OCI-LY7 (cell line): ENCODE measurements around the gene TTC8. TPM values are rescaled to one million over a fixed set of nuclear protein-coding genes. Genes with fewer than 3 reads are reported as not detected.
A peak's percentile ranks its signal among the peaks of the same experiment; 100 is the strongest.

Experiments used
- BruUV-seq: library from RNA; stranded (reverse); fragments of 400-500 nt; replicated peaks from 2 replicates; lab custom pipeline; 2021; lab: Mats Ljungman, UMichigan
- CTCF ChIA-PET: fragments of 300-600 bp; sonication (Branson Sonifier 250); formaldehyde crosslinking; loops from one replicate; lab custom pipeline; 2022; ENCODE audit warnings: antibody characterized with exemption; ENCODE audit not compliant: unreplicated experiment; lab: Charles Lee
- POLR2A ChIA-PET: fragments of 300-600 bp; sonication (Branson Sonifier 250); formaldehyde crosslinking; loops from one replicate; lab custom pipeline; 2022; ENCODE audit warnings: antibody characterized with exemption; lab: Charles Lee
- DNase-seq: peaks from one replicate; pipeline ENCODE4 v3.0.0-alpha.2; 2015; ENCODE audit warnings: low spot score
- H2AFZ ChIP-seq: fragments of 200-600 bp; sonication (generic), shearing (Covaris generic); 2 replicates; pipeline ENCODE4 v1.6.1; 2014; ENCODE audit warnings: mild to moderate bottlenecking, antibody characterized with exemption, low read length, moderate library complexity
- H3K27ac ChIP-seq: fragments of 200-600 bp; sonication (generic); 2 replicates; pipeline ENCODE4 v1.5.1; 2014; ENCODE audit warnings: mixed run types, low read depth, mild to moderate bottlenecking, moderate library complexity, low read length, inconsistent platforms; ENCODE audit not compliant: poor library complexity, severe bottlenecking
- H3K36me3 ChIP-seq: fragments of 200-600 bp; sonication (generic); 2 replicates; pipeline ENCODE4 v1.6.1; 2014; ENCODE audit warnings: mild to moderate bottlenecking, antibody characterized with exemption, low read length, moderate library complexity, mixed read lengths; ENCODE audit not compliant: insufficient read depth
- H3K4me1 ChIP-seq: fragments of 200-600 bp; sonication (generic); 2 replicates; pipeline ENCODE4 v1.5.1; 2014; ENCODE audit warnings: mild to moderate bottlenecking, low read length; ENCODE audit not compliant: insufficient read depth, poor library complexity, severe bottlenecking
- H3K4me2 ChIP-seq: fragments of 200-600 bp; sonication (generic); 2 replicates; pipeline ENCODE4 v1.6.1; 2014; ENCODE audit warnings: mild to moderate bottlenecking, low read length
- H3K4me3 ChIP-seq: fragments of 200-600 bp; sonication (generic); 2 replicates; pipeline ENCODE4 v1.5.1; 2014; ENCODE audit warnings: mild to moderate bottlenecking, low read depth, low read length; ENCODE audit not compliant: poor library complexity, severe bottlenecking
- H3K79me2 ChIP-seq: fragments of 200-600 bp; sonication (generic); 2 replicates; pipeline ENCODE4 v1.6.1; 2016; ENCODE audit warnings: low read depth, mild to moderate bottlenecking, low read length, moderate library complexity, mixed read lengths; ENCODE audit not compliant: insufficient read depth
- H3K9me2 ChIP-seq: fragments of 200-600 bp; sonication (generic); 2 replicates; pipeline ENCODE4 v1.6.1; 2016; ENCODE audit warnings: mild to moderate bottlenecking, low read length, mixed read lengths; ENCODE audit not compliant: insufficient read depth
- H3K9me3 ChIP-seq: fragments of 200-600 bp; sonication (generic); 2 replicates; pipeline ENCODE4 v1.6.1; 2014; ENCODE audit warnings: mild to moderate bottlenecking, mixed run types, low read length, mixed read lengths
- H4K20me1 ChIP-seq: fragments of 200-600 bp; sonication (generic); 2 replicates; pipeline ENCODE4 v1.6.1; 2014; ENCODE audit warnings: mild to moderate bottlenecking, antibody characterized with exemption, low read length, moderate library complexity, mixed read lengths; ENCODE audit not compliant: insufficient read depth
- CTCF ChIP-seq: fragments of 200-600 bp; sonication (generic); conservative IDR thresholded peaks from 2 replicates; pipeline ENCODE4 v1.5.1; 2014; ENCODE audit warnings: mild to moderate bottlenecking, antibody characterized with exemption, low read length, moderate library complexity, mixed read lengths
- EZH2phosphoT487 ChIP-seq: fragments of 200-600 bp; sonication (generic); IDR thresholded peaks from 2 replicates; pipeline ENCODE4 v1.6.1; 2018; ENCODE audit warnings: low read depth, borderline replicate concordance, mild to moderate bottlenecking, mixed run types, antibody characterized with exemption, low read length, moderate library complexity, mixed read lengths
- intact Hi-C: fragments of 100-400 bp; cut with micrococcal nuclease; formaldehyde crosslinking; loops from one replicate; pipeline ENCODE4 v1.10.0; 2022; ENCODE audit not compliant: unreplicated experiment
- total RNA-seq, 2 experiments: library from RNA; depleted of rRNA in 1 of 2; stranded (reverse); fragments of >200 nt in 1 of 2; shearing (Covaris generic) in 1 of 2; gene quantifications; 2 replicates each; pipeline ENCODE4 v1.2.3, GENCODE V29; 2014 to 2022

TTC8 gene
- total RNA-seq, 2 experiments from 2014 or later = 3.0 to 8.2 TPM

DNA sequence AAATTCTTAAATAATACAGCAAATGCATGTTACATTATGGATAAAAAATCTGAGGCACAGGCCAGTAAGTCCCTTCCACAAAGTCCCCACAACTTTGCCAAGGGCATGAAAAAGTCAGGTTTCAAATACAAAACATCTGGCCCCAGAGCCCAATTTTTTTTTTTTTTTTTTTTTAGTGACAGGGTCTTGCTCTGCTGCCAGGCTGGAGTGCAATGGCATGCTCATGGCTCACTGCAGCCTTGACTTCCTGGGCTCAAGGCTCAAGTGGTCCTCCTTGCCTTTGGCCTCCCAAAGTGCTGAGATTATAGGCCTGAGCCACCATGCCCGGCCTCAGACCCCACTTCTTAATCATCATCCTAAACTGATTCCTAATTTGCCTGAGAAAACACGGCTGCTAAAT is 3.1 kb upstream of the TTC8 start:
- Histone ChIP-seq H3K9me3 (no peaks in the 10 kb centered on the region), H4K20me1 (no peaks in the 10 kb centered on the region), H3K27ac (no peak overlapping the region), H3K4me1 (peaks cover 7% of the 10 kb centered on the region), H3K36me3 (no peaks in the 10 kb centered on the region), H3K79me2 (no peaks in the 10 kb centered on the region), H3K9me2 (no peaks in the 10 kb centered on the region), H2AFZ (no peak overlapping the region), H3K4me3 (no peak overlapping the region), H3K4me2 (no peak overlapping the region)
- ChIA-PET POLR2A (no interaction called here), CTCF (no interaction called here)
- no peak for DNase-seq
- TF ChIP-seq EZH2phosphoT487 = no peak
- intact Hi-C loops = no loop called here
- no TSS peak for BruUV-seq

- TF ChIP-seq CTCF (no peak), EZH2phosphoT487 (no peak)
- DNase-seq = no peak
- intact Hi-C loops = no loop called here
- Histone ChIP-seq H4K20me1 (no peaks in the 10 kb centered on the region), H3K4me2 (no peak overlapping the region), H3K79me2 (no peaks in the 10 kb centered on the region), H3K9me3 (no peaks in the 10 kb centered on the region), H3K4me3 (no peak overlapping the region), H3K36me3 (no peaks in the 10 kb centered on the region), H3K27ac (no peak overlapping the region), H3K4me1 (peaks cover 7% of the 10 kb centered on the region), H3K9me2 (no peaks in the 10 kb centered on the region), H2AFZ (no peak overlapping the region)
- no TSS peak for BruUV-seq
- POLR2A ChIA-PET = no interaction called here
- CTCF ChIA-PET = no interaction called here
Observed at GRCh38 chr14:88821888-88822287, 2.6 kb upstream of the TTC8 start.

DNA sequence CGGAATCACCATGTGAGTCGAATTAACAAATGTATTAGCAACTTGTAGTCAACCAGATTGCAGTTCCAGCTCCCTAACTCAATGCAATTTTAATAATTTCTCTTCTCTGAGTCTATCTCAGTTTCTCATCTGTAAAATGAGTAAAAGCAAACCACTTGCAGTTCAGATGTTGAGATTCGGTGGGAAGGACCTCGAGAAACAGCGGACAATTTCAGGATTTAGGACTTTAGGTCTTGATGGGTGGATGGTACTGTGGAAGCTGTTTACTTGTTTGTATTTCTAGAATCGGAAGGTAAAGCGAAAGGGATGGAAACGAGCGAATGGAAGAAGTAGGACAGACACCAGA is 510 bp upstream of the TTC8 start:
- Histone ChIP-seq H3K4me2 (peak overlapping the region; percentile 89), H4K20me1 (no peaks in the 10 kb centered on the region), H3K4me3 (peak overlapping the region; percentile 75), H3K79me2 (no peaks in the 10 kb centered on the region), H2AFZ (peak overlapping the region; percentile 94), H3K9me2 (no peaks in the 10 kb centered on the region), H3K4me1 (peaks cover 7% of the 10 kb centered on the region), H3K9me3 (no peaks in the 10 kb centered on the region), H3K27ac (no peak overlapping the region), H3K36me3 (no peaks in the 10 kb centered on the region)
- no peak for TF ChIP-seq CTCF
- no peak for TF ChIP-seq EZH2phosphoT487
- CTCF ChIA-PET = interaction anchor here (1.0 kb wide), 1 partner anchor 1507 kb away, joined by 3 read pairs; no protein-coding TSS in a partner anchor
- intact Hi-C loops = loop anchor here (2.0 kb wide), 1 partner anchor 31 kb away; the partner anchor contains the start of gene EML5
- no TSS peak for BruUV-seq
- DNase-seq = no peak
- POLR2A ChIA-PET = interaction anchor here (0.7 to 2.4 kb wide), 8 partner anchors 10 to 1131 kb away, joined by 3 to 10 read pairs (median 6); partner anchors contain the start of gene TDP1
